HepG2 (cell line): ENCODE measurements around the gene SPNS2.

Source experiments
- BRCA1 ChIP-seq: sonication (generic); formaldehyde crosslinking; IDR thresholded peaks from 2 replicates; pipeline ENCODE4 v1.4.0; 2020; ENCODE audit warnings: missing genetic modification reagents
- CBFB ChIP-seq: sonication (generic); formaldehyde crosslinking; IDR thresholded peaks from 2 replicates; pipeline ENCODE4 v1.4.0; 2020; ENCODE audit warnings: missing genetic modification reagents
- CHD4 ChIP-seq: fragments of 200-600 bp; sonication (generic); IDR thresholded peaks from 2 replicates; pipeline ENCODE4 v1.7.0; 2017; ENCODE audit warnings: mild to moderate bottlenecking, low read length, borderline replicate concordance
- EP300 ChIP-seq, 3 experiments: sonication (generic) in 1 of 3; formaldehyde crosslinking in 1 of 3; IDR thresholded peaks; 2 replicates each; pipeline versions ENCODE4 v1.5.1 to v1.6.1; 2011 to 2020; ENCODE audit warnings: low read depth in 2 of 3, low read length in 2 of 3, borderline replicate concordance in 1 of 3, improper control_type of control experiment in 1 of 3, mild to moderate bottlenecking in 1 of 3, missing genetic modification reagents in 1 of 3, moderate library complexity in 1 of 3
- ZBTB20 ChIP-seq: sonication (generic); formaldehyde crosslinking; IDR thresholded peaks from 2 replicates; pipeline ENCODE4 v1.8.1; 2023; ENCODE audit warnings: missing genetic modification reagents, low read depth, mild to moderate bottlenecking, borderline replicate concordance
- ZNF7 ChIP-seq: IDR thresholded peaks from 2 replicates; pipeline ENCODE4 v1.6.1; 2016; ENCODE audit warnings: missing biosample characterization, missing genetic modification reagents
- TF ChIP-seq, protein P1 (sequence below): sonication (generic); formaldehyde crosslinking; IDR thresholded peaks from 2 replicates; pipeline ENCODE4 v1.5.1; 2020; ENCODE audit warnings: mild to moderate bottlenecking, missing genetic modification reagents, moderate library complexity
- TF ChIP-seq, protein P2 (sequence below), 2 experiments: sonication (generic) in 1 of 2; formaldehyde crosslinking in 1 of 2; IDR thresholded peaks; 2 replicates each; pipeline versions ENCODE4 v1.5.1 to v1.6.1; 2011 to 2020; ENCODE audit warnings: borderline replicate concordance in 1 of 2, low read depth in 1 of 2, low read length in 1 of 2, mild to moderate bottlenecking in 1 of 2, missing genetic modification reagents in 1 of 2, moderate library complexity in 1 of 2
- TF ChIP-seq, protein P3 (sequence below): sonication (generic); formaldehyde crosslinking; conservative IDR thresholded peaks from 2 replicates; pipeline ENCODE4 v1.8.0; 2022; ENCODE audit warnings: low read depth, missing genetic modification reagents

DNA sequence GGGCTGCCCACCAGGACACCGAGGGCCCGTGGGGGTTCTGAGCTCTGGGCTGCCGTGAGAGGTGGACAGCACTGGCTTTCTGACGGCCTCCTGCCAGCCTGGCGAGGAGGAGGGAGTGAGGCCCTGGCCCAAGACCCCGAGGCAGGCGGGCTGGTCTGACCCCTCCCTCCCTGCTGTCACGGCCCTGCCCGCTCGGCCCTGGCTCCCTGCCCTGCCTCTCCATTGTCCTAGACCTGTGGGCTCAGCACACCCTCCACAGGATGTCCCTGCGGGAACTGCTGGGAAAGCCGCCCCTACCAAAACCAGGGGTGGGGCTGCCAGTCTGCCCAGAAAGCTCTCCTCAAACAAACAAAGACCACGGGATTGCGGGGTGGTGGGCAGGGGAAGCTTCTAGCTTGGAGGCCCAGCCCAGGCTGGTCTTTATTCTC is 20.7 kb downstream of the SPNS2 start:
- TF ChIP-seq CHD4 (no peak), ZNF7 (CRISPR knock-in tag) (no peak), ZBTB20 (CRISPR knock-in tag) (no peak), EP300 (IDR thresholded peaks at IDR 0.05; ENCODE audit: low read depth in 2 of 2, low read length in 2 of 2) (no peak), EP300 (CRISPR knock-in tag; IDR thresholded peaks at IDR 0.05; ENCODE audit: borderline replicate concordance) (no peak), CBFB (CRISPR knock-in tag) (no peak), BRCA1 (CRISPR knock-in tag) (no peak)
- TF ChIP-seq, protein P1, sequence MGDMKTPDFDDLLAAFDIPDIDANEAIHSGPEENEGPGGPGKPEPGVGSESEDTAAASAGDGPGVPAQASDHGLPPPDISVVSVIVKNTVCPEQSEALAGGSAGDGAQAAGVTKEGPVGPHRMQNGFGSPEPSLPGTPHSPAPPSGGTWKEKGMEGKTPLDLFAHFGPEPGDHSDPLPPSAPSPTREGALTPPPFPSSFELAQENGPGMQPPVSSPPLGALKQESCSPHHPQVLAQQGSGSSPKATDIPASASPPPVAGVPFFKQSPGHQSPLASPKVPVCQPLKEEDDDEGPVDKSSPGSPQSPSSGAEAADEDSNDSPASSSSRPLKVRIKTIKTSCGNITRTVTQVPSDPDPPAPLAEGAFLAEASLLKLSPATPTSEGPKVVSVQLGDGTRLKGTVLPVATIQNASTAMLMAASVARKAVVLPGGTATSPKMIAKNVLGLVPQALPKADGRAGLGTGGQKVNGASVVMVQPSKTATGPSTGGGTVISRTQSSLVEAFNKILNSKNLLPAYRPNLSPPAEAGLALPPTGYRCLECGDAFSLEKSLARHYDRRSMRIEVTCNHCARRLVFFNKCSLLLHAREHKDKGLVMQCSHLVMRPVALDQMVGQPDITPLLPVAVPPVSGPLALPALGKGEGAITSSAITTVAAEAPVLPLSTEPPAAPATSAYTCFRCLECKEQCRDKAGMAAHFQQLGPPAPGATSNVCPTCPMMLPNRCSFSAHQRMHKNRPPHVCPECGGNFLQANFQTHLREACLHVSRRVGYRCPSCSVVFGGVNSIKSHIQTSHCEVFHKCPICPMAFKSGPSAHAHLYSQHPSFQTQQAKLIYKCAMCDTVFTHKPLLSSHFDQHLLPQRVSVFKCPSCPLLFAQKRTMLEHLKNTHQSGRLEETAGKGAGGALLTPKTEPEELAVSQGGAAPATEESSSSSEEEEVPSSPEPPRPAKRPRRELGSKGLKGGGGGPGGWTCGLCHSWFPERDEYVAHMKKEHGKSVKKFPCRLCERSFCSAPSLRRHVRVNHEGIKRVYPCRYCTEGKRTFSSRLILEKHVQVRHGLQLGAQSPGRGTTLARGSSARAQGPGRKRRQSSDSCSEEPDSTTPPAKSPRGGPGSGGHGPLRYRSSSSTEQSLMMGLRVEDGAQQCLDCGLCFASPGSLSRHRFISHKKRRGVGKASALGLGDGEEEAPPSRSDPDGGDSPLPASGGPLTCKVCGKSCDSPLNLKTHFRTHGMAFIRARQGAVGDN (CRISPR knock-in tag), result peak; percentile 45
- TF ChIP-seq, protein P2, sequence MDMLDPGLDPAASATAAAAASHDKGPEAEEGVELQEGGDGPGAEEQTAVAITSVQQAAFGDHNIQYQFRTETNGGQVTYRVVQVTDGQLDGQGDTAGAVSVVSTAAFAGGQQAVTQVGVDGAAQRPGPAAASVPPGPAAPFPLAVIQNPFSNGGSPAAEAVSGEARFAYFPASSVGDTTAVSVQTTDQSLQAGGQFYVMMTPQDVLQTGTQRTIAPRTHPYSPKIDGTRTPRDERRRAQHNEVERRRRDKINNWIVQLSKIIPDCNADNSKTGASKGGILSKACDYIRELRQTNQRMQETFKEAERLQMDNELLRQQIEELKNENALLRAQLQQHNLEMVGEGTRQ (IDR thresholded peaks at IDR 0.05; ENCODE audit: low read depth, low read length), result no peak
- TF ChIP-seq, protein P2 (CRISPR knock-in tag; IDR thresholded peaks at IDR 0.05; ENCODE audit: borderline replicate concordance), result no peak
- TF ChIP-seq, protein P3, sequence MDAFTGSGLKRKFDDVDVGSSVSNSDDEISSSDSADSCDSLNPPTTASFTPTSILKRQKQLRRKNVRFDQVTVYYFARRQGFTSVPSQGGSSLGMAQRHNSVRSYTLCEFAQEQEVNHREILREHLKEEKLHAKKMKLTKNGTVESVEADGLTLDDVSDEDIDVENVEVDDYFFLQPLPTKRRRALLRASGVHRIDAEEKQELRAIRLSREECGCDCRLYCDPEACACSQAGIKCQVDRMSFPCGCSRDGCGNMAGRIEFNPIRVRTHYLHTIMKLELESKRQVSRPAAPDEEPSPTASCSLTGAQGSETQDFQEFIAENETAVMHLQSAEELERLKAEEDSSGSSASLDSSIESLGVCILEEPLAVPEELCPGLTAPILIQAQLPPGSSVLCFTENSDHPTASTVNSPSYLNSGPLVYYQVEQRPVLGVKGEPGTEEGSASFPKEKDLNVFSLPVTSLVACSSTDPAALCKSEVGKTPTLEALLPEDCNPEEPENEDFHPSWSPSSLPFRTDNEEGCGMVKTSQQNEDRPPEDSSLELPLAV (CRISPR knock-in tag), result no peak
